GM12865 (cell line): ENCODE results near the gene TNIP2.
"Not testable (repeated sequence)": the region's sequence is repeated elsewhere in the genome, so short reads cannot be mapped to it uniquely, and the experiment has no call there.

Source experiments
- DNase-seq: peaks from one replicate; pipeline ENCODE4 v3.0.0; 2010; ENCODE audit warnings: low read depth
- H3K4me3 ChIP-seq: 2 replicates; pipeline ENCODE4 v1.5.1; 2011; ENCODE audit warnings: mild to moderate bottlenecking, low read depth, low read length, control low read depth
- CTCF ChIP-seq: IDR thresholded peaks from 2 replicates; pipeline ENCODE4 v1.5.1; 2011; ENCODE audit warnings: low read length, control low read depth, low read depth, inconsistent platforms; ENCODE audit not compliant: insufficient read depth; ENCODE audit errors: missing control alignments

Gene TNIP2

DNA sequence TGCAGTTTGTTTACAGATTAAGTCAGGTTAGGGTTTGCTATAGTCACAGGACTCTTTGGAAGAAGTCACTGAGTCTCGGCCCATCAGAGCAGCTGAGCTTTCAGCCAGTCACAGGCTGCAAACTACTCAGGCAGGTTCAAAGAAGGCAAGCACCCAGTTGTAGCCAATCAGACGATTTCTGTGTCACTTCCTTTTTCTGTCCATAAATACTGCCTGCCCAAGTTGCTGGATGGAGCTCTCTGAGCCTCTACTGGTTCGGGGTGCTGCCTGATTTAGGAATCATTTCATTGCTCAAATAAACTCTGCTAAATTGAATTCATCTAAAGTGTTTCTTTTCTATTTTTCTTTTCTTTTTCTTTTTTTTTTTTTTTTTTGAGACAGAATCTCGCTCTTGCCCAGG is 29.5 kb upstream of the TNIP2 start:
- H3K4me3 ChIP-seq = no peak overlapping the region
- TF ChIP-seq CTCF = no peak
- DNase-seq = peak; percentile 75

DNA sequence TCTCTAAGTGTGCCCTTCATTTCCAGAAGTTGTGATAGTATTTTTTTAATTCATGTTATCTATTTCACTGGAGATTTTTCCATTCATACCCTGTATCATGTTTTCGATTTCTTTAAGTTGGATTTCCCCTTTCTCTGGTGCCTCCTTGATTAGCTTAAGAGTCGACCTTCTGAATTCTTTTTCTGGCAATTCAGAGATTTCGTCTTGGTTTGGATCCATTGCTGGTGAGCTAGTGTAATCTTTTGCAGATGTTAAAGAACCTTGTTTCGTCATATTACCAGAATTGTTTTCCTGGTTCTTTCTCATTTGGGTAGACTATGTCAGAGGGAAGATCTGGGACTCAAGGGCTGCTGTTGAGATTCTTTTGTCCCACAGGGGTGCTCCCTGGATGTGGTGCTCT is 27.7 kb upstream of the TNIP2 start:
- no peak for TF ChIP-seq CTCF
- no peak for DNase-seq
- H3K4me3 ChIP-seq = no peak overlapping the region

- TF ChIP-seq CTCF = no peak
- DNase-seq = no peak
- no peak overlapping the region for H3K4me3 ChIP-seq
Measured at GRCh38 chr4:2781911-2782310, 25.8 kb upstream of the TNIP2 start.

- not testable (repeated sequence) for DNase-seq, H3K4me3 ChIP-seq
Measured at GRCh38 chr4:2780643-2781042, 24.5 kb upstream of the TNIP2 start.

- no peak overlapping the region for H3K4me3 ChIP-seq
- no peak for TF ChIP-seq CTCF
- DNase-seq = peak; percentile 47
Measured at GRCh38 chr4:2771264-2771663, 15.1 kb upstream of the TNIP2 start.

GRCh38 chr4:2768921-2769336 is 12.8 kb upstream of the TNIP2 start:
- TF ChIP-seq CTCF = no peak

DNA sequence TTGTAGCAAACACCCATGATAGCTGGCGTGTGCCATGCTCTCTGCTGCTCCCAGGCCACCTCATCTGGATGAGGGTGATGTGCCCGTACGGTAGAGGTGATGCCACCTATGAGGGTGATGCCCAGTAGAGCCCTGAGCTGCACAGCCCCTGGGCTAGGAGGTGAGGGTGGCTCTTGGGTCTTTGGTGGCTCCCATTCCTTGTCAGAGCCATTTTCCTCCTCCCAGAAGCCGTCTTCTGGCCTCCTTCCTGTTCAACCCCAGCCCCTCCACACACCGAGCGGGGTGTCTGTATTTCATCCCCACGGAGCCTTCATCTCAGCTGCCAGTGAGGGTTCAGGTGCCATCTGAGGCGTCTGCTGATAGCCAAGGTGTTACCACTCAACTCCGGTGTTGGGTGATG is 12.0 kb upstream of the TNIP2 start:
- no peak for TF ChIP-seq CTCF
- H3K4me3 ChIP-seq = no peak overlapping the region
- DNase-seq = no peak

More at GRCh38 chr4:2768921-2769336, 12.8 kb upstream of the TNIP2 start:
- no peak overlapping the region for H3K4me3 ChIP-seq
- no peak for DNase-seq

DNA sequence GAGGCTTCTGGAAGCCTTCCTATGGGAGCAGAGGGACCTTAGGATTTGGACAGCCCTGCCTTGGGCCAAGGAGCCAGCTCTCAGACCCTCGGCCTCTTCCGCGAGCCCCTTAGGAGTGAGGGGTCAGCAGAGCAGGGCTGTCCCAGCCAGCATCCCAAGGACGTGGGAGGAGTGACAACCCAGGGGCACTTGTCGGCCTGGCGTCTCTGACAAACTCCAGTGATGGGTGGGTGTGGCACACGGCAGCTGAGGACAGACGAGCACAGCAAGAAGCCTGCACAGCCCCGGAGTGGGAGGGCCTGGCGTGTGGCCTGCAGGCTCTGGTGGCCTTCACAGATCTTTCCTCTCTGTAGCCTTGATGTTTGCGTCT is 11.6 kb upstream of the TNIP2 start:
- TF ChIP-seq CTCF = no peak
- no peak overlapping the region for H3K4me3 ChIP-seq
- no peak for DNase-seq
